CD14-positive monocyte (primary cell): ENCODE measurements around the gene RASSF5. TPM values are rescaled to one million over a fixed set of nuclear protein-coding genes. Genes with fewer than 3 reads are reported as not detected.

Experiments used
- DNase-seq, 3 donors: peaks; one replicate each; pipeline ENCODE4 v3.0.0-alpha.2; 2011 to 2022
- H2AFZ ChIP-seq: 2 replicates; pipeline ENCODE4 v1.6.0; 2012; ENCODE audit warnings: mild to moderate bottlenecking, low read depth, low read length, inconsistent platforms; ENCODE audit not compliant: insufficient read depth, poor library complexity, severe bottlenecking
- H3K27ac ChIP-seq, 2 donors: 1 replicate in 1 of 2; 2 replicates in 1 of 2; pipeline ENCODE4 v1.5.1; 2012 to 2013; ENCODE audit warnings: low read length in 2 of 2, control low read depth in 1 of 2, inconsistent platforms in 1 of 2, low read depth in 1 of 2, mild to moderate bottlenecking in 1 of 2
- H3K27me3 ChIP-seq, 2 donors: one replicate each; pipeline versions ENCODE4 v1.6.0 to v1.6.1; 2011 to 2013; ENCODE audit warnings: low read length in 2 of 2; ENCODE audit not compliant: control insufficient read depth in 2 of 2, insufficient read depth in 2 of 2
- H3K36me3 ChIP-seq, 2 donors: replicated peaks in 1 of 2; 1 replicate in 1 of 2; 2 replicates in 1 of 2; pipeline versions ENCODE4 v1.5.1 to v1.6.1; 2012 to 2013; ENCODE audit warnings: low read length in 2 of 2, control low read depth in 1 of 2, inconsistent platforms in 1 of 2, mild to moderate bottlenecking in 1 of 2; ENCODE audit not compliant: insufficient read depth in 2 of 2, control insufficient read depth in 1 of 2
- H3K4me1 ChIP-seq, 2 donors: 1 replicate in 1 of 2; 2 replicates in 1 of 2; pipeline versions ENCODE4 v1.5.1 to v1.6.1; 2012 to 2013; ENCODE audit warnings: low read length in 2 of 2, control low read depth in 1 of 2, inconsistent platforms in 1 of 2, mild to moderate bottlenecking in 1 of 2, moderate library complexity in 1 of 2; ENCODE audit not compliant: insufficient read depth in 2 of 2, control insufficient read depth in 1 of 2
- H3K4me2 ChIP-seq: replicated peaks from 2 replicates; pipeline ENCODE3; 2012; ENCODE audit warnings: low read length, moderate library complexity, mild to moderate bottlenecking; ENCODE audit not compliant: poor library complexity, severe bottlenecking; ENCODE audit errors: extremely low read depth
- H3K4me3 ChIP-seq, 3 experiments: fragments of 200-600 bp in 1 of 3; sonication (generic) in 1 of 3; replicated peaks in 1 of 3; 1 replicate in 2 of 3; 2 replicates in 1 of 3; pipeline ENCODE4 v1.5.1; 2011 to 2013; ENCODE audit warnings: low read length in 3 of 3, mild to moderate bottlenecking in 3 of 3, control low read depth in 2 of 3, low read depth in 2 of 3, inconsistent platforms in 1 of 3, moderate library complexity in 1 of 3
- H3K79me2 ChIP-seq: 2 replicates; pipeline ENCODE4 v1.6.0; 2012; ENCODE audit warnings: mild to moderate bottlenecking, control low read depth, inconsistent platforms, low read length, moderate library complexity; ENCODE audit not compliant: insufficient read depth
- H3K9ac ChIP-seq: 2 replicates; pipeline ENCODE4 v1.6.0; 2017; ENCODE audit warnings: low read length, mild to moderate bottlenecking; ENCODE audit not compliant: insufficient read depth, poor library complexity, severe bottlenecking
- H3K9me3 ChIP-seq, 2 donors: replicated peaks in 1 of 2; 1 replicate in 1 of 2; 2 replicates in 1 of 2; pipeline versions ENCODE4 v1.5.1 to v1.6.1; 2012 to 2013; ENCODE audit warnings: low read length in 2 of 2, control low read depth in 1 of 2; ENCODE audit not compliant: control insufficient read depth in 1 of 2, insufficient read depth in 1 of 2
- H4K20me1 ChIP-seq: 2 replicates; pipeline ENCODE4 v1.6.0; 2012; ENCODE audit warnings: mild to moderate bottlenecking, low read length, control low read depth, moderate library complexity; ENCODE audit not compliant: insufficient read depth
- H3K27ac Mint-ChIP-seq, 7 donors: one replicate each; pipeline ENCODE4 v1.8.0; 2020; ENCODE audit warnings: mild to moderate bottlenecking in 7 of 7, mixed read lengths in 7 of 7, moderate library complexity in 6 of 7, inconsistent platforms in 2 of 7
- H3K27me3 Mint-ChIP-seq, 3 donors: one replicate each; pipeline ENCODE4 v1.8.0; 2021 to 2022; ENCODE audit warnings: low read depth in 3 of 3, mild to moderate bottlenecking in 3 of 3, mixed read lengths in 3 of 3, moderate library complexity in 3 of 3, inconsistent platforms in 1 of 3
- H3K36me3 Mint-ChIP-seq, 2 donors: one replicate each; pipeline ENCODE4 v1.8.0; 2020; ENCODE audit warnings: mixed read lengths in 2 of 2, inconsistent platforms in 1 of 2, mild to moderate bottlenecking in 1 of 2
- H3K4me1 Mint-ChIP-seq: one replicate; pipeline ENCODE4 v1.8.0; 2020; ENCODE audit warnings: mild to moderate bottlenecking, mixed read lengths
- H3K4me3 Mint-ChIP-seq, 2 donors: one replicate each; pipeline ENCODE4 v1.8.0; 2020; ENCODE audit warnings: mild to moderate bottlenecking in 2 of 2, mixed read lengths in 2 of 2, moderate library complexity in 1 of 2
- H3K9me3 Mint-ChIP-seq, 7 donors: one replicate each; pipeline ENCODE4 v1.8.0; 2020 to 2022; ENCODE audit warnings: mixed read lengths in 7 of 7, mild to moderate bottlenecking in 6 of 7, moderate library complexity in 6 of 7, inconsistent platforms in 2 of 7
- CTCF ChIP-seq: fragments of 200-600 bp; IDR thresholded peaks from one replicate; pipeline ENCODE4 v1.8.0; 2022; ENCODE audit warnings: antibody characterized with exemption, mild to moderate bottlenecking
- WGBS: methylation state at CpG from one replicate; pipeline ENCODE4 v1.1.5; 2013; ENCODE audit warnings: missing lambda C conversion rate; ENCODE audit not compliant: insufficient coverage; 5-methylcytosine and 5-hydroxymethylcytosine counted together
- intact Hi-C, 2 donors: fragments of 100-400 bp; cut with micrococcal nuclease; formaldehyde crosslinking; loops; one replicate each; pipeline versions ENCODE4 v1.15.0 to v1.15.1; 2023
- polyA plus RNA-seq, 3 donors: library from polyadenylated mRNA; depleted of rRNA in 1 of 3; unstranded in 2 of 3; stranded (reverse) in 1 of 3; fragments of 300-500 nt in 2 of 3; fragments of >200 nt in 1 of 3; fragmentation: Illumina TruSeq in 2 of 3; gene quantifications; 1 replicate in 2 of 3; 2 replicates in 1 of 3; pipeline ENCODE4 v1.2.3, GENCODE V29; 2012 to 2021

The RASSF5 gene
- polyA plus RNA-seq, 3 donors: 81.6 to 129 (median 127) TPM

- no peak for TF ChIP-seq CTCF
- peak overlapping the region; percentile 64 to 89 (median 85) for H3K27ac Mint-ChIP-seq
- H3K27me3 ChIP-seq: no peaks in the 10 kb centered on the region
These were observed 56.3 kb downstream of the RASSF5 start for GRCh38 chr1:206563367-206564207.

GRCh38 chr1:206565995-206566394, 58.7 kb downstream of the RASSF5 start:
- H3K4me3 ChIP-seq: no peak overlapping the region
- peak overlapping the region in 1 of 2 donors; percentile 20 for H3K4me3 Mint-ChIP-seq
- peak overlapping the region in 1 of 2 donors; percentile 17 for H3K27ac ChIP-seq
- intact Hi-C loops: no loop called here
- WGBS: no CpG with 5 or more reads among the region's 4 CpGs
- no peak overlapping the region for H3K4me2 ChIP-seq
- H3K9me3 Mint-ChIP-seq: peaks cover 0 to 3% (median 0%) of the 10 kb centered on the region in 7 donors
- TF ChIP-seq CTCF: no peak
- no peak overlapping the region for H3K9ac ChIP-seq
- H3K4me1 ChIP-seq: peaks cover 42 to 82% of the 10 kb centered on the region in 2 donors
- no peak overlapping the region for H2AFZ ChIP-seq
- peaks cover 96% of the 10 kb centered on the region for H4K20me1 ChIP-seq
- H3K9me3 ChIP-seq: no peaks in the 10 kb centered on the region
- peak overlapping the region in 3 of 7 donors; percentile 51 to 77 (median 63) for H3K27ac Mint-ChIP-seq
- peaks cover 99% of the 10 kb centered on the region for H3K79me2 ChIP-seq
- no peak for DNase-seq
- peaks cover 90% of the 10 kb centered on the region for H3K4me1 Mint-ChIP-seq
- no peaks in the 10 kb centered on the region for H3K27me3 Mint-ChIP-seq
- peaks cover 72 to 92% of the 10 kb centered on the region in 2 donors for H3K36me3 ChIP-seq
- H3K36me3 Mint-ChIP-seq: peaks cover 85 to 97% of the 10 kb centered on the region in 2 donors
- H3K27me3 ChIP-seq: no peaks in the 10 kb centered on the region

More at GRCh38 chr1:206563367-206564207, 56.3 kb downstream of the RASSF5 start:
- H3K4me3 ChIP-seq: peak overlapping the region in 1 of 3 experiments; percentile 58
- Mint-ChIP-seq H3K4me3 (peak overlapping the region; percentile 60 to 64), H3K4me1 (peaks cover 90% of the 10 kb centered on the region), H3K9me3 (peaks cover 0 to 3% (median 0%) of the 10 kb centered on the region in 7 donors), H3K36me3 (peaks cover 83 to 94% of the 10 kb centered on the region in 2 donors), H3K27me3 (no peaks in the 10 kb centered on the region)
- peak overlapping the region; percentile 14 to 61 for H3K27ac ChIP-seq
- no peak overlapping the region for H2AFZ ChIP-seq
- WGBS: no CpG with 5 or more reads among the region's 1 CpG
- no peak overlapping the region for H3K9ac ChIP-seq
- peaks cover 72 to 87% of the 10 kb centered on the region in 2 donors for H3K36me3 ChIP-seq
- no peaks in the 10 kb centered on the region for H3K9me3 ChIP-seq
- no peak for DNase-seq
- H3K4me1 ChIP-seq: peaks cover 66 to 97% of the 10 kb centered on the region in 2 donors
- peaks cover 99% of the 10 kb centered on the region for H3K79me2 ChIP-seq
- H3K4me2 ChIP-seq: peak overlapping the region; percentile 56
- intact Hi-C loops: no loop called here
- peaks cover 95% of the 10 kb centered on the region for H4K20me1 ChIP-seq
